Osteocyte (in vitro differentiated cells): Measurements from ENCODE around the gene ITM2B. TPM values are rescaled to one million over a fixed set of nuclear protein-coding genes. Genes with fewer than 3 reads are reported as not detected.
"Not testable (repeated sequence)": the region's sequence is repeated elsewhere in the genome, so short reads cannot be mapped to it uniquely, and the experiment has no call there.

Experiments
- DNase-seq: peaks from one replicate; pipeline ENCODE4 v3.0.0; 2021; ENCODE audit warnings: mixed read lengths; ENCODE audit not compliant: unreplicated experiment; ENCODE audit errors: extremely low spot score
- H3K27ac Mint-ChIP-seq: one replicate; pipeline ENCODE4 v1.8.0; 2021; ENCODE audit warnings: mild to moderate bottlenecking, mixed read lengths; ENCODE audit not compliant: unreplicated experiment
- H3K27me3 Mint-ChIP-seq: one replicate; pipeline ENCODE4 v1.8.0; 2021; ENCODE audit warnings: mixed read lengths; ENCODE audit not compliant: unreplicated experiment
- H3K36me3 Mint-ChIP-seq: one replicate; pipeline ENCODE4 v1.8.0; 2021; ENCODE audit warnings: mixed read lengths; ENCODE audit not compliant: unreplicated experiment
- H3K4me1 Mint-ChIP-seq: one replicate; pipeline ENCODE4 v1.8.0; 2021; ENCODE audit warnings: mixed read lengths; ENCODE audit not compliant: unreplicated experiment
- H3K4me3 Mint-ChIP-seq: one replicate; pipeline ENCODE4 v1.8.0; 2021; ENCODE audit warnings: mild to moderate bottlenecking, moderate library complexity, mixed read lengths; ENCODE audit not compliant: unreplicated experiment
- H3K9me3 Mint-ChIP-seq: one replicate; pipeline ENCODE4 v1.8.0; 2021; ENCODE audit warnings: mixed read lengths; ENCODE audit not compliant: unreplicated experiment
- CTCF ChIP-seq: fragments of 200-600 bp; sonication (generic); IDR thresholded peaks from 2 replicates; pipeline ENCODE4 v1.5.0; 2021; ENCODE audit warnings: antibody characterized with exemption, mild to moderate bottlenecking, moderate library complexity
- total RNA-seq: library from RNA; stranded (reverse); gene quantifications from 2 replicates; pipeline ENCODE4 v1.2.1, GENCODE V29; 2021

The ITM2B gene
- total RNA-seq, 1 donor from 2014 or later: 510 TPM

DNA sequence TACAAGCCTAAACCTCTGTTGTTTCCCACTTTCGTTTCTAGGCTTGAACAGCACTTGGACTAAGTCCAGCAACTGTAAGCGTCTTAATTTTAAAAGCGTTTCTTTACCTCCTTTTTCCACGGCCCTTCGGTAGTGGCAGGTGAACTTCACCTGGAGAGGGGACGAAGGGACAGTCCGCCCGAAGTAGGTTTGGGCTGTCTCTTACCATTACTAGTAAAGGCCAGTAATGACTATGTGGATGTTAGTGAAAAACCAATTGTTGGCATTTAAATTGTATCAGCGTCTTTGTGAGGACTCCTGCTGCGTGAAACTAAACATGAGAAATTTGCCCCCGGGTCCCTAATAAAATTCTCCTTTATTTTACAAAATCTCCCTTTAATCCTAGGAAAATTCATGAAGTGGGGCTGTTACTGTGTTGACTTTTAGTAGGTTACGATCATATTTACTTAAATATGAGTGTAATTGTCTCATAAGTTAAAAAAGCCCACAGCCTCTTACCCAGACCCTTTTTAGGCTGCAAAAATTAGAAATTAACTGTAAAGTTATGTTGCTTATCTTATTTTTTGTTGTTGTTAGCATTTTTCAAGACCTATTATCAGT, 983 bp downstream of the ITM2B start:
- H3K9me3 Mint-ChIP-seq: no peaks in the 10 kb centered on the region
- H3K36me3 Mint-ChIP-seq: no peaks in the 10 kb centered on the region
- peak overlapping the region; percentile 98 for H3K27ac Mint-ChIP-seq
- no peak for DNase-seq
- peaks cover 3% of the 10 kb centered on the region for H3K27me3 Mint-ChIP-seq
- TF ChIP-seq CTCF: no peak
- peak overlapping the region; percentile 92 for H3K4me3 Mint-ChIP-seq
- peaks cover 55% of the 10 kb centered on the region for H3K4me1 Mint-ChIP-seq

DNA sequence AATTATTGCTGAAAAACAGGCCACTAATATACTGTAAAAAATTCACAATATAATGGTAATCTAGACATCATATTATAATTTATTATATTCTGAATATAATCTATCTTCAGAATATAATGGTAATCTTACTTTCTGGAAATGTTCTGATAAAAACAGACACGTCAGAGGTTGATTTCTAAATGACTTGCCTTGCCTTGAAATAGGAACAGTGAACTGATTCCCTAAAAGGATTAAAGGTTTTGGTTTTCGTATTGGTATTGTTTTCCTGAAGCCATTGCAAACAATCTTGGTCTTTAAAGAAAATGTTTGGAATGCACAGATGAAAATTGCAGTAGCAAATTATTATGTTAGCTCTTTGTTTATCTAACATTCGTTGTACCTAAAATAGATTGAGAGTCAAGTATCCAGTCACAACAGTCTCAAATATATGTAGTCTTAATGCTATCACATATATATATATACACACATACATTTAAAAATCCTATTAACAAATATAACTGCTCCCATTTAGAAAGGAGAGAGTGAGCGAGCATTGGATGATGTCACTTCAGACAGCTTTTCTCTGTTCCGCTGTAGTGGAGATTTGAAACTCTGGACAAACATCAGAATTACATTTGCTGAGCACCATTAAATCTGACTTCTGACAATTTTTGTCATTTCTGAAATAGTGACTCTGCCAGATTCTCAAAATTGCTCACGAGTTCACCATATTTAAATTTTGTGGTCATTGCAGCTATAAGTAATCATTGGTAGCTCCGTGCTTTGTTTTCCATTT, 1.7 kb downstream of the ITM2B start:
- H3K4me1 Mint-ChIP-seq: peaks cover 55% of the 10 kb centered on the region
- no peak for TF ChIP-seq CTCF
- H3K27ac Mint-ChIP-seq: peak overlapping the region; percentile 98
- H3K4me3 Mint-ChIP-seq: peak overlapping the region; percentile 92
- no peak for DNase-seq
- H3K9me3 Mint-ChIP-seq: no peaks in the 10 kb centered on the region
- H3K27me3 Mint-ChIP-seq: peaks cover 3% of the 10 kb centered on the region
- no peaks in the 10 kb centered on the region for H3K36me3 Mint-ChIP-seq

DNA sequence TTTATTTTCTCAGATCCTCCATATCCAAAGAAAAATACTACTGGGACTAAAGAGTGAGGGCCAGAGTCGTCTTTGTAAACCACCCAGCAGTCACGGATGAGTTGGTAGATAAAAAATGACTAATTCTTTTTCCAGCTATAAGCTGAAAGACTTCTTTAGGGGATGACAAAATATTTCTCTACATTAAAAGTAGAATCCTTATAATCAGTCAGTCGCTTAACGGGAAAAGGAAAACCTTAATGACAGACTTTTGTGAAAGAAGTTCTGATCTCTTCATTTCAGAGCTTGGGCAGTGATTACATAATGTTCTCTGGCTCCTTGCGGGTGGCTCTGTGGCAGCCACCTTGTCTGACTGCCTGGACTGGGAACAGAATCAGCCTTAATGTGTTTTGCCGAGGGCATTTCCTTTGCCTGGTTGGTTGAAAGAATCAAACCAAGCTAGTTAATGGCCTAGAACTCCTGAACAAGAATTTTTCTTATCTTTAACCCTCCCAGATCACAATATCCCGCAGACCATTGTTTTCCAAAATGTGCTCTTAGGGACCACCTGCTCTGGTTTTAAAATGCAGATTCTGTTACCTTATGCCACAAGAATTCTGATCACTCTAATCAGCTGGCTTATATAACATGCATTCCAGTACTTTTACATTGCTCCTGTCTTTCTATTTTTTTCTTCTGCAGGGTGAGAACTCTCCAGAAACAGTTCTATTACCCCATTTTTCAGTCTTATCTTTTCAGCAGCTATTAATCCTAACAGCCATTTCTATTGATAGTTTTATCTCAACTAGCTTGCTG, 2.5 kb downstream of the ITM2B start:
- H3K4me3 Mint-ChIP-seq: peak overlapping the region; percentile 92
- no peaks in the 10 kb centered on the region for H3K36me3 Mint-ChIP-seq
- H3K9me3 Mint-ChIP-seq: no peaks in the 10 kb centered on the region
- H3K27me3 Mint-ChIP-seq: peaks cover 3% of the 10 kb centered on the region
- H3K27ac Mint-ChIP-seq: peak overlapping the region; percentile 95
- no peak for TF ChIP-seq CTCF
- peaks cover 58% of the 10 kb centered on the region for H3K4me1 Mint-ChIP-seq
- no peak for DNase-seq

GRCh38 chr13:48236528-48237353, 3.7 kb downstream of the ITM2B start:
- Mint-ChIP-seq H3K4me3 (peak overlapping the region; percentile 92), H3K4me1 (peaks cover 62% of the 10 kb centered on the region), H3K36me3 (no peaks in the 10 kb centered on the region), H3K27me3 (no peaks in the 10 kb centered on the region), H3K27ac (peak overlapping the region; percentile 95), H3K9me3 (no peaks in the 10 kb centered on the region)
- DNase-seq: no peak
- no peak for TF ChIP-seq CTCF

GRCh38 chr13:48239369-48239768, 6.4 kb downstream of the ITM2B start:
- H3K9me3 Mint-ChIP-seq, H3K27me3 Mint-ChIP-seq: not testable (repeated sequence)

More at GRCh38 chr13:48239369-48239768, 6.4 kb downstream of the ITM2B start:
- H3K36me3 Mint-ChIP-seq, DNase-seq, H3K27ac Mint-ChIP-seq, H3K4me3 Mint-ChIP-seq: not testable (repeated sequence)
- peaks cover 64% of the 10 kb centered on the region for H3K4me1 Mint-ChIP-seq
